K562 (cell line): ENCODE data around the gene OR10G8. TPM values are rescaled to one million over a fixed set of nuclear protein-coding genes. Genes with fewer than 3 reads are reported as not detected.

Source experiments
- ETS2 ChIP-seq: IDR thresholded peaks from 2 replicates; pipeline ENCODE4 v1.6.1; 2016; ENCODE audit warnings: borderline replicate concordance, missing genetic modification characterization, mild to moderate bottlenecking, moderate library complexity, missing compliant biosample characterization; ENCODE audit not compliant: poor library complexity, severe bottlenecking
- GABPB2 ChIP-seq: fragments of 250-450 bp; sonication (Bioruptor Pico); conservative IDR thresholded peaks from 2 replicates; pipeline ENCODE4 v1.5.1; 2021; ENCODE audit warnings: mild to moderate bottlenecking
- HDAC3 ChIP-seq: fragments of 450-650 bp; IDR thresholded peaks from 2 replicates; pipeline ENCODE4 v1.6.1; 2018; ENCODE audit warnings: borderline replicate concordance, mild to moderate bottlenecking, moderate library complexity; ENCODE audit not compliant: partially characterized antibody
- HEY1 ChIP-seq: fragments of 250-450 bp; sonication (Bioruptor Pico); IDR thresholded peaks from 2 replicates; pipeline ENCODE4 v1.5.0; 2020; ENCODE audit warnings: mild to moderate bottlenecking, moderate library complexity, borderline replicate concordance
- ID3 ChIP-seq, 2 experiments: fragments of 250-450 bp in 1 of 2; fragments of 450-650 bp in 1 of 2; sonication (Bioruptor Pico) in 1 of 2; IDR thresholded peaks; 2 replicates each; pipeline versions ENCODE4 v1.6.1 to v1.8.0; 2016 to 2021; ENCODE audit warnings: mild to moderate bottlenecking in 2 of 2, moderate library complexity in 2 of 2, missing compliant biosample characterization in 1 of 2, missing genetic modification characterization in 1 of 2
- JUN ChIP-seq, 2 experiments: sonication (generic) in 1 of 2; formaldehyde crosslinking in 1 of 2; IDR thresholded peaks; 2 replicates each; pipeline versions ENCODE4 v1.6.1 to v1.8.0; 2012 to 2022; ENCODE audit warnings: borderline replicate concordance in 2 of 2, mild to moderate bottlenecking in 2 of 2, improper control_type of control experiment in 1 of 2, low read depth in 1 of 2, low read length in 1 of 2, missing genetic modification reagents in 1 of 2
- MAFG ChIP-seq: fragments of 450-650 bp; conservative IDR thresholded peaks from 2 replicates; pipeline ENCODE4 v1.6.1; 2016; ENCODE audit warnings: missing genetic modification characterization, missing compliant biosample characterization
- SMARCC2 ChIP-seq: fragments of 450-650 bp; IDR thresholded peaks from 2 replicates; pipeline ENCODE4 v1.6.1; 2017; ENCODE audit warnings: antibody characterized with exemption, moderate library complexity, mild to moderate bottlenecking, low read depth
- SPI1 ChIP-seq: IDR thresholded peaks from 2 replicates; pipeline ENCODE4 v1.6.1; 2011; ENCODE audit warnings: low read depth, low read length, control low read depth, borderline replicate concordance
- TAL1 ChIP-seq: fragments of 450-650 bp; IDR thresholded peaks from 2 replicates; pipeline ENCODE4 v1.6.1; 2016; ENCODE audit warnings: mild to moderate bottlenecking
- TFE3 ChIP-seq: fragments of 450-650 bp; formaldehyde crosslinking; IDR thresholded peaks from 2 replicates; pipeline ENCODE4 v1.4.0; 2020; ENCODE audit warnings: mild to moderate bottlenecking, mixed read lengths
- ZNF551 ChIP-seq: fragments of 250-450 bp; sonication (Bioruptor Pico); IDR thresholded peaks from 2 replicates; pipeline ENCODE4 v1.5.0; 2021; ENCODE audit warnings: mild to moderate bottlenecking, moderate library complexity
- ZNF668 ChIP-seq: fragments of 250-450 bp; sonication (Bioruptor Pico); IDR thresholded peaks from 2 replicates; pipeline ENCODE4 v1.8.0; 2022; ENCODE audit warnings: mild to moderate bottlenecking, inconsistent platforms
- polyA plus RNA-seq, 8 experiments: library from polyadenylated mRNA; depleted of rRNA in 4 of 8; stranded (reverse) in 5 of 8; unstranded in 3 of 8; fragments of >200 nt; fragmentation: Nextera tagmentation in 2 of 8; fragmentation: Illumina TruSeq in 1 of 8; extraction: Ambion mirVana in 2 of 8; extraction: Trizol in 1 of 8; gene quantifications; 2 replicates each; pipeline versions ENCODE4 v1.2.1 to v1.2.3, GENCODE V29; 2011 to 2014; ENCODE audit warnings: inconsistent platforms in 1 of 8, missing spikeins in 1 of 8
- total RNA-seq, 7 experiments: library from RNA; depleted of rRNA in 6 of 7; stranded (reverse); fragments of >200 nt in 6 of 7; fragmentation: Illumina TruSeq in 2 of 7; extraction: Trizol in 2 of 7; gene quantifications; 2 replicates each; pipeline versions ENCODE4 v1.2.1 to v1.2.3, GENCODE V29; 2011 to 2021; ENCODE audit warnings: low replicate concordance in 1 of 7
- TF ChIP-seq, protein P1 (sequence below), 3 experiments: fragments of 200-800 bp in 1 of 3; fragments of 250-450 bp in 1 of 3; fragments of 450-650 bp in 1 of 3; sonication (Bioruptor Pico) in 1 of 3; sonication (Bioruptor generic) in 1 of 3; formaldehyde crosslinking in 1 of 3; IDR thresholded peaks; 2 replicates each; pipeline versions ENCODE4 v1.6.1 to v1.8.0; 2016 to 2022; ENCODE audit warnings: mild to moderate bottlenecking in 2 of 3, missing genetic modification characterization in 2 of 3, missing compliant biosample characterization in 1 of 3, moderate library complexity in 1 of 3
- TF ChIP-seq, protein P2 (sequence below): sonication (generic); formaldehyde crosslinking; IDR thresholded peaks from 2 replicates; pipeline ENCODE4 v1.8.0; 2022; ENCODE audit warnings: mild to moderate bottlenecking, missing genetic modification reagents

The OR10G8 gene
- total and polyA plus RNA-seq, 9 of the 15 experiments (the other 6 are each of a cell fraction or from before 2014, with no cell fraction given): not detected

DNA sequence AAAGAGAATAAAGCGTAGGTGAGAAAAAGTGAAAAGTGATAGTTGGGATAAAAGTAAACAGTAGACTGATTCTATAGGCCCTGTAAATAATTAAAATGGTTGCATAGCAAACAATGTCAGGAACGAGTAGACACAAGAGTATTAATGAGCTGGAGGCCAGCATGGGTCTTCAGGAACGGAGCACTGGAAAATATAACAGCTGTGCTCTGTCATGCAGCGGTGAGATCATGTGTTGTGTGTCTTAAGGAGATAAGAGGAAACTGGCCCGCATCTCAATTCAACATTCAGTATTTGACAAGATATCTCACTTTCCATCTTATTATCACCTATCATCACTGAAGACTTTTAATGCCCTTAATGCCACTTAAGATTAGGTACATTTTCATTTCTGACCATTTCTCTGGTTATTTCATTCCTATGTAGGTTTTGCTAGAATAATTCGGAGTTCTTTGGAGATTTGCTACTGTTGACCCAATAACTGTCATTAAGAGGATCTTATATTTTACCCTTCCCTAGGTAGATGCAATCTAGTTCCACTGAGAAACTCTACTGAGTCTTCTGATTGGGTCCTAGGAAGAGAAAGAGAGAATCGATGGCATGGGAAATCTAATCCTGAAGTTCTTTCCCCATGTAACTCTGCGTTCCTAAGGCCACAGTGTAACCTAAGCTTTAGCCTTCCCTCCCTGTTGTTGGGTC lies 53.2 kb downstream of the OR10G8 start (continued):
- peak; percentile 83 for TF ChIP-seq MAFG
- no peak for TF ChIP-seq TFE3
- no peak for TF ChIP-seq ETS2 (tag)
- TF ChIP-seq JUN (IDR thresholded peaks at IDR 0.05; ENCODE audit: borderline replicate concordance, low read depth, low read length): peak; percentile 99
- TF ChIP-seq JUN (CRISPR knock-in tag; IDR thresholded peaks at IDR 0.05; ENCODE audit: borderline replicate concordance): no peak
- TF ChIP-seq ZNF551 (CRISPR knock-in tag): no peak
- TF ChIP-seq SMARCC2: peak; percentile 98
- TF ChIP-seq SPI1: no peak
- no peak for TF ChIP-seq HEY1 (CRISPR knock-in tag)
- TF ChIP-seq HDAC3: peak; percentile 93
- no peak for TF ChIP-seq GABPB2 (CRISPR knock-in tag)
- TF ChIP-seq ZNF668 (CRISPR knock-in tag): no peak
- no peak for TF ChIP-seq ID3 (CRISPR knock-in tag; IDR thresholded peaks at IDR 0.05)
- no peak for TF ChIP-seq ID3 (tag; IDR thresholded peaks at IDR 0.05)
- TF ChIP-seq, protein P1, sequence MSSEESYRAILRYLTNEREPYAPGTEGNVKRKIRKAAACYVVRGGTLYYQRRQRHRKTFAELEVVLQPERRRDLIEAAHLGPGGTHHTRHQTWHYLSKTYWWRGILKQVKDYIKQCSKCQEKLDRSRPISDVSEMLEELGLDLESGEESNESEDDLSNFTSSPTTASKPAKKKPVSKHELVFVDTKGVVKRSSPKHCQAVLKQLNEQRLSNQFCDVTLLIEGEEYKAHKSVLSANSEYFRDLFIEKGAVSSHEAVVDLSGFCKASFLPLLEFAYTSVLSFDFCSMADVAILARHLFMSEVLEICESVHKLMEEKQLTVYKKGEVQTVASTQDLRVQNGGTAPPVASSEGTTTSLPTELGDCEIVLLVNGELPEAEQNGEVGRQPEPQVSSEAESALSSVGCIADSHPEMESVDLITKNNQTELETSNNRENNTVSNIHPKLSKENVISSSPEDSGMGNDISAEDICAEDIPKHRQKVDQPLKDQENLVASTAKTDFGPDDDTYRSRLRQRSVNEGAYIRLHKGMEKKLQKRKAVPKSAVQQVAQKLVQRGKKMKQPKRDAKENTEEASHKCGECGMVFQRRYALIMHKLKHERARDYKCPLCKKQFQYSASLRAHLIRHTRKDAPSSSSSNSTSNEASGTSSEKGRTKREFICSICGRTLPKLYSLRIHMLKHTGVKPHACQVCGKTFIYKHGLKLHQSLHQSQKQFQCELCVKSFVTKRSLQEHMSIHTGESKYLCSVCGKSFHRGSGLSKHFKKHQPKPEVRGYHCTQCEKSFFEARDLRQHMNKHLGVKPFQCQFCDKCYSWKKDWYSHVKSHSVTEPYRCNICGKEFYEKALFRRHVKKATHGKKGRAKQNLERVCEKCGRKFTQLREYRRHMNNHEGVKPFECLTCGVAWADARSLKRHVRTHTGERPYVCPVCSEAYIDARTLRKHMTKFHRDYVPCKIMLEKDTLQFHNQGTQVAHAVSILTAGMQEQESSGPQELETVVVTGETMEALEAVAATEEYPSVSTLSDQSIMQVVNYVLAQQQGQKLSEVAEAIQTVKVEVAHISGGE (CRISPR knock-in tag; IDR thresholded peaks at IDR 0.05): peak in 1 of 3 experiments; percentile 72; a peak in 2 of 6 replicates
- TF ChIP-seq TAL1: peak; percentile 97
- TF ChIP-seq, protein P2, sequence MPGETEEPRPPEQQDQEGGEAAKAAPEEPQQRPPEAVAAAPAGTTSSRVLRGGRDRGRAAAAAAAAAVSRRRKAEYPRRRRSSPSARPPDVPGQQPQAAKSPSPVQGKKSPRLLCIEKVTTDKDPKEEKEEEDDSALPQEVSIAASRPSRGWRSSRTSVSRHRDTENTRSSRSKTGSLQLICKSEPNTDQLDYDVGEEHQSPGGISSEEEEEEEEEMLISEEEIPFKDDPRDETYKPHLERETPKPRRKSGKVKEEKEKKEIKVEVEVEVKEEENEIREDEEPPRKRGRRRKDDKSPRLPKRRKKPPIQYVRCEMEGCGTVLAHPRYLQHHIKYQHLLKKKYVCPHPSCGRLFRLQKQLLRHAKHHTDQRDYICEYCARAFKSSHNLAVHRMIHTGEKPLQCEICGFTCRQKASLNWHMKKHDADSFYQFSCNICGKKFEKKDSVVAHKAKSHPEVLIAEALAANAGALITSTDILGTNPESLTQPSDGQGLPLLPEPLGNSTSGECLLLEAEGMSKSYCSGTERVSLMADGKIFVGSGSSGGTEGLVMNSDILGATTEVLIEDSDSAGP (CRISPR knock-in tag): no peak
